ENCODE measurements around the gene EYA4.

Gene EYA4

GRCh38 chr6:133312006-133312405 is 70.8 kb downstream of the EYA4 start:
- no peak overlapping the region for H3K4me2 ChIP-seq (ENCODE audit: low read depth, low read length, poor library complexity, severe bottlenecking)
- no peak for TF ChIP-seq EZH2phosphoT487 (IDR thresholded peaks at IDR 0.05; ENCODE audit: borderline replicate concordance)
- TF ChIP-seq, protein P1, sequence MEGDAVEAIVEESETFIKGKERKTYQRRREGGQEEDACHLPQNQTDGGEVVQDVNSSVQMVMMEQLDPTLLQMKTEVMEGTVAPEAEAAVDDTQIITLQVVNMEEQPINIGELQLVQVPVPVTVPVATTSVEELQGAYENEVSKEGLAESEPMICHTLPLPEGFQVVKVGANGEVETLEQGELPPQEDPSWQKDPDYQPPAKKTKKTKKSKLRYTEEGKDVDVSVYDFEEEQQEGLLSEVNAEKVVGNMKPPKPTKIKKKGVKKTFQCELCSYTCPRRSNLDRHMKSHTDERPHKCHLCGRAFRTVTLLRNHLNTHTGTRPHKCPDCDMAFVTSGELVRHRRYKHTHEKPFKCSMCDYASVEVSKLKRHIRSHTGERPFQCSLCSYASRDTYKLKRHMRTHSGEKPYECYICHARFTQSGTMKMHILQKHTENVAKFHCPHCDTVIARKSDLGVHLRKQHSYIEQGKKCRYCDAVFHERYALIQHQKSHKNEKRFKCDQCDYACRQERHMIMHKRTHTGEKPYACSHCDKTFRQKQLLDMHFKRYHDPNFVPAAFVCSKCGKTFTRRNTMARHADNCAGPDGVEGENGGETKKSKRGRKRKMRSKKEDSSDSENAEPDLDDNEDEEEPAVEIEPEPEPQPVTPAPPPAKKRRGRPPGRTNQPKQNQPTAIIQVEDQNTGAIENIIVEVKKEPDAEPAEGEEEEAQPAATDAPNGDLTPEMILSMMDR (conservative IDR thresholded peaks at IDR 0.05; ENCODE audit: low read length), result no peak

GRCh38 chr6:133313068-133313467 is 71.9 kb downstream of the EYA4 start:
- Histone ChIP-seq H3K79me2 (ENCODE audit: insufficient read depth, low read length) (no peaks in the 10 kb centered on the region), H2AFZ (ENCODE audit: low read length) (no peak overlapping the region), H3K4me2 (ENCODE audit: low read depth, low read length, poor library complexity, severe bottlenecking) (no peak overlapping the region)

More at GRCh38 chr6:133312006-133312405, 70.8 kb downstream of the EYA4 start:
- Histone ChIP-seq H3K9ac (ENCODE audit: low read depth, low read length, poor library complexity, severe bottlenecking) (no peak overlapping the region), H3K9me3 (ENCODE audit: insufficient read depth, low read depth, low read length) (no peaks in the 10 kb centered on the region), H3K36me3 (ENCODE audit: insufficient read depth, low read length) (no peaks in the 10 kb centered on the region), H3F3A (ENCODE audit: low read depth) (no peaks in the 10 kb centered on the region), H3K4me1 (ENCODE audit: insufficient read depth, low read length, poor library complexity, severe bottlenecking) (no peaks in the 10 kb centered on the region), H3K9me2 (replicated peaks; ENCODE audit: low read depth, low read length) (no peaks in the 10 kb centered on the region), H2AFZ (ENCODE audit: low read length) (no peak overlapping the region), H3K27me3 (ENCODE audit: insufficient read depth, low read length, poor library complexity, severe bottlenecking) (no peaks in the 10 kb centered on the region), H3K4me3 (ENCODE audit: low read length, poor library complexity, severe bottlenecking) (no peak overlapping the region), H3K79me2 (ENCODE audit: insufficient read depth, low read length) (no peaks in the 10 kb centered on the region), H4K20me1 (ENCODE audit: insufficient read depth, low read length, poor library complexity, severe bottlenecking) (no peaks in the 10 kb centered on the region)

DNA sequence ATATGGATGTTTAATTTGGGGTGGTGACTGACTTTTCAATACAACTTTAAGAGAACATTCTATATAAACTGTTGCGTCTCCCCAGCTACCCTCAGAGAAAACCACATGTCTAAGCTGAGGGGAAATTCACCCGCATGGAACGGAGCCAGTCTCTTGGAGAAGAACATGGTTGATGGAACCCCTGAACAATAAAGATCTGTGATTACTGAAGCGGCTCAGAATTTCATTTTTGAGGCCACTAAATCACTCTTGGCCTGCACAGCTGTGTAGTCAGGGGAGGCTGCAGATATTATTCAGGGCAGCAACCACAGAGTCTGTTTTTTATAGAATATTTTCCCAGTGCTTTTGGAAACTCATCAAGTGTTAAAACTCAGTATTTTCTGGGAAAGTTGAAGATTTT is 73.8 kb downstream of the EYA4 start:
- Histone ChIP-seq H3K9me2 (replicated peaks; ENCODE audit: low read depth, low read length) (no peaks in the 10 kb centered on the region), H3K4me2 (ENCODE audit: low read depth, low read length, poor library complexity, severe bottlenecking) (no peak overlapping the region), H3K4me1 (ENCODE audit: insufficient read depth, low read length, poor library complexity, severe bottlenecking) (no peaks in the 10 kb centered on the region), H4K20me1 (ENCODE audit: insufficient read depth, low read length, poor library complexity, severe bottlenecking) (no peaks in the 10 kb centered on the region), H3K9me3 (ENCODE audit: insufficient read depth, low read depth, low read length) (no peaks in the 10 kb centered on the region), H3K27me3 (ENCODE audit: insufficient read depth, low read length, poor library complexity, severe bottlenecking) (no peaks in the 10 kb centered on the region), H3K9ac (ENCODE audit: low read depth, low read length, poor library complexity, severe bottlenecking) (no peak overlapping the region), H2AFZ (ENCODE audit: low read length) (no peak overlapping the region), H3K36me3 (ENCODE audit: insufficient read depth, low read length) (no peaks in the 10 kb centered on the region), H3K4me3 (ENCODE audit: low read length, poor library complexity, severe bottlenecking) (no peak overlapping the region), H3F3A (ENCODE audit: low read depth) (no peaks in the 10 kb centered on the region), H3K79me2 (ENCODE audit: insufficient read depth, low read length) (no peaks in the 10 kb centered on the region)
- TF ChIP-seq, protein P1 (conservative IDR thresholded peaks at IDR 0.05; ENCODE audit: low read length), result no peak
- no peak for TF ChIP-seq EZH2phosphoT487 (IDR thresholded peaks at IDR 0.05; ENCODE audit: borderline replicate concordance)

More at GRCh38 chr6:133313068-133313467, 71.9 kb downstream of the EYA4 start:
- no peaks in the 10 kb centered on the region for H3K9me2 ChIP-seq (replicated peaks; ENCODE audit: low read depth, low read length)
- no peaks in the 10 kb centered on the region for H3K27me3 ChIP-seq (ENCODE audit: insufficient read depth, low read length, poor library complexity, severe bottlenecking)
- H4K20me1 ChIP-seq (ENCODE audit: insufficient read depth, low read length, poor library complexity, severe bottlenecking), result no peaks in the 10 kb centered on the region
- no peaks in the 10 kb centered on the region for H3K36me3 ChIP-seq (ENCODE audit: insufficient read depth, low read length)
- H3F3A ChIP-seq (ENCODE audit: low read depth), result no peaks in the 10 kb centered on the region
- TF ChIP-seq EZH2phosphoT487 (IDR thresholded peaks at IDR 0.05; ENCODE audit: borderline replicate concordance), result no peak
- TF ChIP-seq, protein P1 (conservative IDR thresholded peaks at IDR 0.05; ENCODE audit: low read length), result no peak
- no peaks in the 10 kb centered on the region for H3K9me3 ChIP-seq (ENCODE audit: insufficient read depth, low read depth, low read length)
- no peak overlapping the region for H3K4me3 ChIP-seq (ENCODE audit: low read length, poor library complexity, severe bottlenecking)
- H3K9ac ChIP-seq (ENCODE audit: low read depth, low read length, poor library complexity, severe bottlenecking), result no peak overlapping the region
- H3K4me1 ChIP-seq (ENCODE audit: insufficient read depth, low read length, poor library complexity, severe bottlenecking), result no peaks in the 10 kb centered on the region
